HG03139 (cell line): Measurements from ENCODE around the gene LACTB.

Experiments used
- ATAC-seq: cut with Tn5 transposase; IDR thresholded peaks from one replicate; pipeline ENCODE4 v1.9.1; 2021; ENCODE audit not compliant: unreplicated experiment

LACTB gene

GRCh38 chr15:63166219-63166618 is 44.6 kb downstream of the LACTB start:
- ATAC-seq = no peak

GRCh38 chr15:63169788-63170187 is 48.1 kb downstream of the LACTB start:
- ATAC-seq = no peak

DNA sequence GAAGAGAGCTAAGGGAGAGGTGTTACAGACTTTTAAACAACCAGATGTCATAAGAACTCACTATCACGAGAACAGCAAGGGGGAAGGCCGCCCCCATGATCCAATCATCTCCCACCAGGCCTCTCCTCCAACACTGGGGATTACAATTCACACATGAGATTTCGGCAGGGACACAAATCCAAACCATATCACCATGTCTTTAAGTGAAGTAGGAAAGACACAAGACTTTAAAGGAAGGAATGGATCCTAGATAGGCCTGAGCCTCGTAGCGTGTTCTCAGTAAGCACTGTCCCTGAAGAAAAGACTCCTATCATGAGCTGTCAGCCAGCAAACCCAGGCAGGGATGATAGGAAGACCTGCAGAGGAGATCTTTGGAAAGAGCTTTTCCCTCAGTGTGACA is 50.7 kb downstream of the LACTB start:
- ATAC-seq = no peak

DNA sequence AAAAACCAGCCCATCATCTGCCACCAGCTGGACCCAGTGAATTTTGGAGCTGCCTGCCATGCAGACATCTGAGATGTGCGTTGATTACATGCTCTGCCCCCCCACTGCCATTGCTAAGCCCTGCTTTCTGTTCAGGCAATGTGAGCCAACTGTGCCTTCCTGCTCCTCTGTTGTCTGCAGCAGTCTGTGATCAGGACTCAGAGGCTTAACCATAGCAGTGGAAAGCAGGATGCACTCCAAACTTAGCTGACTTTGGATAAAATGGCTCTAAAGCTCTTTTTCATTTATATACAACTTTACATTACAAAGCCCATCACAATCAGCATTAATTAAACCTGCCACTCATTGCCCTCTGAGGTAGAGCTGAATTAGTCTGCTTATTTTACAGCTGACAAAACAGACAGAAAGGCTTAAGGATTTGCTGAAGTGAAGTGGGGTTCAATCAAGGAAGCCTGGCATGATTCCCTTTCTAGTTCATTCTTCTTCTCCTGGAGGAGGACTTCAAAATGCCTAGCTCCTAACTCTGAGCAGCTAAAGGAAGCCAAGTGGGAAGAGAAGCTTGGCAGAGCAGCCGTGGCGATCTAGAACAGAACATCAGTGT is 51.3 kb downstream of the LACTB start:
- no peak for ATAC-seq

DNA sequence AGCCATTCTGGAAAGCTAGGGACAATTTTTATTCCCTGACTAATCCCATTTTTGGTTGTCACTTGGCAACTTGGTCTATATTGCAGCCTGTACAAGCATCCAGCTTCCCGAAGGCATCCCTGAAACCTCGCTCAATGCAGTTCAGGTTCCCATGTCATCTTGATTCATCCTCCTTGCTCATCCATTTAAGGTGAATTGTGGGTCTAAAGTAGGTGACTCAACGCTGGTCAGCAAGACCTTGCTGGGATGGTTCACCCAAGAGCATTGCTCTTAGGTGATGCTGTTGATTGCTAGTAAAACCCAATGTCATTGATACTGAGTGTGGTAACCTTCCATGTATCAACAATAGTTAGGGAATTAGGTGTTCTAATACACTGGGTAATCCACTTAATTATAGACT is 54.6 kb downstream of the LACTB start:
- no peak for ATAC-seq

GRCh38 chr15:63178034-63178433 is 56.4 kb downstream of the LACTB start:
- ATAC-seq = no peak

DNA sequence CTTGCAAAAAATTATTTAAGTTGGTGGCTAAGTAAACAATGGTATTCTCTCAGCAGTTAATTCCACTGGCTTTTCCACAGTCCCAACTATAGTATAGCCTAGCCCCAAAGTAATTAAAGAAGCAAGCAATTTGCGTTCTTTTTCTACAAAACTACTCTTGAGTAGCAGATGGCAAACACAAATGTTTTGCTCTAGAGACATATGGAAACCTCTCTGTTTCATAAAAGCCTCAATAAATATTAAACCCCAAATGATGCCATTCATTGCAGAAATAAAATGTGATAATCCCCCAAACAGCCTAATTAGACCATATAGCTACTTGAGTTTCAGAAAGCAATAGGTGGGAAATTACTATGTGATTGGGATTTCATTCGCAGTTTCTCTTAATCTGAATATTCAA is 59.1 kb downstream of the LACTB start:
- no peak for ATAC-seq

GRCh38 chr15:63181648-63182047 is 60.0 kb downstream of the LACTB start:
- no peak for ATAC-seq

DNA sequence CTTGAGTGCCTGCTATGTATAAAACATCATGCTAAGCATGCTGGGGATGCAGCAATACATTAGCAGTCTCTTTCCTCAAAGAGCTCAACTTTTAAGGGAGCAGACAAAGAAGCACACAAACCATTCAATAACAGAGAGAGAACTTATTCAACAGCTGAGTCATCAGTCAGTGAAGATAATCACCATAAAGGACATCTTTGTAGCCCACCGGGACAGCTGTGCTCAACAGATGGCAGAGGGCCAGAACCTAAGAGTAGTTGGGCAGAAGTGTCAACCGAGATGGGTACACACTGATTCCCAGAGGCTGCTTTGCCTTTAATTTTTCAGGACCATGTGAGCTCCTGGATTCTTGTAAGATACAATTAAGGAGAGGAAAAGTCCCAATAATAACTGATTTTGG is 63.5 kb downstream of the LACTB start:
- ATAC-seq = no peak

- ATAC-seq = no peak
Observed at GRCh38 chr15:63186065-63186464, 64.4 kb downstream of the LACTB start.

GRCh38 chr15:63187589-63188226 is 66.0 kb downstream of the LACTB start:
- ATAC-seq = no peak

DNA sequence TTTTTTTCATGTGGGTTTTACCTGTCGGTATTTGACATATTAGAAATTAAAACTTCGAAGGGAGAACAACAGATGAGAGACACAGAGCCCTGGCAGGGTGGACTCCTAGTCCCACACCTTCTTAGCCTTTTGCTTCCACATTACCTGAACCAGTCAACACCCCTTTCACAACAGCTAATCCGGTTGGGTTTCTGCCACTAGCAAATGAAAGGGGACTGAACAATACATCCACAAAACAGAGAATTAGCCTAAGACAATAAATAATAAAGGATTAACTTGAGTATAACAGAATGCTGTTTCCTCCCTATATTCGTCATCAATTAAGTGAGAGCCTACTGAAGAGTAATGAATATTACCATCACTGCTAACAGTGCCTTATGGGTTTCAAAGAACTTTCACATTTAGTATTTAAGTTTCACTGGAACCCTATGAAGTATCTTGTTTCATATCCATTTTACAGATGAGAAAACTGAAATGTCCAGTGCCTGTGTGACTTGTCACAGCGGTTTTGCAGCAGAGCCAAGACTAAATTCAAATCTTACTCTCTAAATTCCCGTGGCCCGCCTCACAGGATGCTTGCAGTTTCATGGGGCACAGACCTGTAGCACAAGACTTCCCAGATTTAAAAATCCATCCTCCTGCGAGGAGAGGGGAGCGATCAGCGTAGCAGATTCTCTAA is 66.7 kb downstream of the LACTB start:
- no peak for ATAC-seq

GRCh38 chr15:63188926-63189871 is 67.5 kb downstream of the LACTB start, which contains the start of gene RAB8B:
Gene RAB8B (plus strand): TSS chr15:63189606. CDS start chr15:63189625, 19 bp downstream.
- ATAC-seq = peak; percentile 66

DNA sequence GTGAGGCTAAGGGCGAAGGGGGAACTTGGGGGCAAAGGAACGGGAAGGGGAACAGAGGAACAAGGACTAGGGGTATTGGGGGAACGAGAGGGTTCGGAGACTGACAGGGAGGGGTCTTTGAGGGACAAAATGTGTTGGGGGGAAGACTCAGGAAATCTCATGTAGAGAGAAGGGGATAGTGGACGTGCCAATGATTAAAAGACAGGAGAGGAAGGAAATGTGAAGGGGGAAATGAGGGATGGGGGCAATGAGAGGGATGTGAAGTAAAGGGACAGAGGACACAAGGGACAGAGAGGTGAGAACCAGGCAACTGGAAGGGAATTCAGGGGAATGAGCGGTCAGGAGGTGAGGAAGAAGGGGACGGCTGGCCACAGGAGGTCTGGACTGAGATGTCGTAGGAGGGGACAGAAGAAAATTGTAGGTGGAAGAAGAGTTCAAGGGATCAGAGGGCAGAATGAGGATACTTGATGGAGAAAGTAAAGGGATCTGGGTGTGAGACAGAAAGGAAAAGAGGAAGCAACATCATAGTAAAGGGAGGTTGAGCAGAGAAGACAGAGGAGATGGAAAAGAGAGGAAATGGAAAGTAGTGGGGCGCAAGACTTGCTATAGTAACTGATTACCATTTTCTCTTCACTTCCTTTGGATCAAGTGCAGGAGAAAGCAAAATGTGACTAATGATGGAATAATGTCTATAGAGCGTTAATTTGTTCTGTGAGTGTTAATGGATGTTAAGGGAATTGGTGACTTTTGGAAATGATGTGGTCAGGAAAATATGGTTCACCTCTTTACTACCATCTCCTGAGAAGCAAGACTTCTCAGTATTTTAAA is 68.5 kb downstream of the LACTB start:
- no peak for ATAC-seq

DNA sequence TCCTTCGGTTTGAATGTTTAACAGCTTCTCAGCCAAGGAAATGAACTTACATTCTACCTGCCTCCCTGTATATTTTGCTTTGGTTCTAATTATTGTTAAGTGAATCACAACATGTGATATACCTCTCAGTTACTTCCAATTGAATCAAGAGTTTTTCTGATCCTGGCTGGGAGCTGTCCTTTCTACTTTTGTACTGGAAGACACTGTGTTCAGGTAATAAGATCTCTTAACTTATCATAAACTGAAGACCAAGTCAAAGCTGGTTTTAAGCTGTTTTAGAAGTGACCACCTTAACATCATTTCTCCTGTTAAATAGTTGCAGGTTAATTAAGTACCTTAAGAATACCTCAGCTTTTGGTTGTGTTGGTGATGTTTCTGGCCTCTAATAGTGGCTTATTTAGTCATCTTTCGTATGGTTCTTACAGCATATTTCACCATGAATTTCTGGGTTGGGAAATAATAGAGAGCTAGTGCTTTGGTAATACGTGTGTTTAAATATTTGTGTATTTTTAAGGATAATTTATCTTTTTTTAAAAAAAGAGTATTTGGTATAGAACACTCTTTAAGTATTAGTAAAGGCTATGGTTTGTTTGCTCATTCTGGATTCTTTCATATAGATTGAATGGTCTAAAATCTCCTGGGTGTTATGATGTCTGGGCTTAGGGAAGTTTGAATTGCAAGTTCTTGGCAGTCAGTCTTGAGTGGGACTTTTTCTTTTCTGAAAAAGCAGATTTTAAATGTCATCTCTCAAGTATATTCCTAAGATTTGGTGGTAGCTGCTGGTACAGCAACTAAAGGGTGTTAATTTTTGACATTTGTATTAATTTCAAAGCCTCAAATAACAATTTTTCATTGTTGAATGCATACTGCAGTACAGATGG is 69.3 kb downstream of the LACTB start:
- ATAC-seq = no peak
